HG02623 (cell line): ENCODE results near the gene SRC.
"Not testable (repeated sequence)": the region's sequence is repeated elsewhere in the genome, so short reads cannot be mapped to it uniquely, and the experiment has no call there.

Experiments
- ATAC-seq: cut with Tn5 transposase; IDR thresholded peaks from one replicate; pipeline ENCODE4 v1.9.1; 2021; ENCODE audit warnings: moderate library complexity; ENCODE audit not compliant: unreplicated experiment

Gene SRC

DNA sequence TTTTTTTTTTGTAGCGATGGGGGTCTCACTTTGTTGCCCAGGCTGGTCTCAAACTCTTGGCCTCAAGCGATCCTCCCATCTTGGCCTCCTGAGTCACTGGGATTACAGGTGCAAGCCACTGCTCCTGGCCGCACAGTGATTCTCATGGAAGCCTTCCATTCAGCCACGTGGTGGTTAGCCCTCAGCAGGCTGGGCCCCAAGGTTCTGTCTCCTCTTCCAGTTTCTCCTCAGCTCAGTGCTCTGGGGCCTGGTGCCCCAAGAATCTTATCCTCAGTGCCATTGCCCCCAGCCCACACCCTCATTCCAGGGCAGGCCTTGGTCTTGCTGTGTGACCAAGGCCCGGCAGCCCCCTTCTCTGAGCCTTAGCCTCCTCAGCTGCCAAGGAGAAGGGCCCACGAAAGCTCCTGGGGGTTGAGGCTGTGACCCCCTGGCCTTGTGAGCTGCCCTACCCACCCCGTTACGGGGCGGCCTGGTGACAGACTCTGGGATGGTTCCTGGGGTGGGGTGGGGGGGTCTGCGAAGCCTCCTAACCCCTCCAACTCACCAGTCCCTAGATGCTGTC lies 16.4 kb downstream of the SRC start:
- ATAC-seq = no peak

DNA sequence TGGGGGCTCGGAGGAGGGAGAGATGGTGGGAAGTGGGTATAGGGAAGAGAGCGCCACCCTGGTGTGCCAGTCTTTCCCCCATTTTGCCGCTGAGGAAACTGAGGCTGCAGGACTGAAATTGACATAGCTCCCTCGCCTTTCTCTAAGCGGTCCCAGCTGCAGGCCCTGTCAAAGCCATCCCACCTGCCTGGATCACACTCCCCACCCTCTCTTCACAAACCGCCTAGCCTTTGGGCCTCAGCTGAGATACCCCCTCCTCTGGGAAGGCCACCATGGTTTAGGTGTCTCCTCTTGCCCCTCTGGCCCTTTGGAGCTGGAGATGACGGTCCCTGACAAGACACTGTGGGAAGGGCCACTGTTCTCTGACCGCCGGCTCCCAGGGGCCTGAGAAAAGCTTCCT lies 16.9 kb downstream of the SRC start:
- ATAC-seq = no peak

DNA sequence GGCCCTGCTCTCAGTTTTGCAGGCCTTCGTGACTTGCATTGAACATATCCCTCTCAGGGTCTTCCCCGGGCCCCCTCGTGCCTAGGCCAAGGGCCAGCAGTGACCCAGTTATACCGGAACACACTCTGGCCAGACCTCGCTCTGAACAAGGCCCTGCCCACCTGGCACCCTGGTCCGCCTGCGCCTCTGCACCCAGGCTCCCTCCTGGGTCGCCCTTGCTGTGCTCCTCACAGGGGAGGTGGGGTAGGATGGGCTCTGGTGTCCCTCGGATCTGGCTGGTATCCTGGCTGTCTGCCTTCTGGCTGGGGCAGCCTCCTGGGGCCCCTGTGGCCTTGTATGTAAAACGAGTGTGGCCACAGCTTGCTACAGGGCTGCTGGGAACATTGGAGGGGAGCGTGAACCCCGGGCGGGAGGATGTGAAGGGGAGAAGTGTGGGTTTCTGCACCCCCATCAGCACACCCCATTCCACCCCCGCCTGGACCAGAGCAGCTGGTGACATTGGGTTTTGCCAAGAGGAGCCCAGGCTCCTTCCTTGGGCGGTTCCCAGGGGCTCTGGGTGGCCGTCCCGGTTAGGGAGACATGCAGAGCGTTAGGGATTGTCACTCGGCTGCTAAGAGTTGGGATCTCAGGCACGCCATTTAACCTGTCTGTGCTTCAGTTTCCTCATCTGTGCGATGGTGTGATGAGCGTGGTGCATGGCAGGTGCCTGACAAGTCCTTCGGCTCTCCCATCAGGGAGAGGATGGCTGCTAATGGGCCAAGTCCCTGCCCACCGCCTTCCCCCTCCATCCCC lies 17.5 kb downstream of the SRC start:
- ATAC-seq = no peak

DNA sequence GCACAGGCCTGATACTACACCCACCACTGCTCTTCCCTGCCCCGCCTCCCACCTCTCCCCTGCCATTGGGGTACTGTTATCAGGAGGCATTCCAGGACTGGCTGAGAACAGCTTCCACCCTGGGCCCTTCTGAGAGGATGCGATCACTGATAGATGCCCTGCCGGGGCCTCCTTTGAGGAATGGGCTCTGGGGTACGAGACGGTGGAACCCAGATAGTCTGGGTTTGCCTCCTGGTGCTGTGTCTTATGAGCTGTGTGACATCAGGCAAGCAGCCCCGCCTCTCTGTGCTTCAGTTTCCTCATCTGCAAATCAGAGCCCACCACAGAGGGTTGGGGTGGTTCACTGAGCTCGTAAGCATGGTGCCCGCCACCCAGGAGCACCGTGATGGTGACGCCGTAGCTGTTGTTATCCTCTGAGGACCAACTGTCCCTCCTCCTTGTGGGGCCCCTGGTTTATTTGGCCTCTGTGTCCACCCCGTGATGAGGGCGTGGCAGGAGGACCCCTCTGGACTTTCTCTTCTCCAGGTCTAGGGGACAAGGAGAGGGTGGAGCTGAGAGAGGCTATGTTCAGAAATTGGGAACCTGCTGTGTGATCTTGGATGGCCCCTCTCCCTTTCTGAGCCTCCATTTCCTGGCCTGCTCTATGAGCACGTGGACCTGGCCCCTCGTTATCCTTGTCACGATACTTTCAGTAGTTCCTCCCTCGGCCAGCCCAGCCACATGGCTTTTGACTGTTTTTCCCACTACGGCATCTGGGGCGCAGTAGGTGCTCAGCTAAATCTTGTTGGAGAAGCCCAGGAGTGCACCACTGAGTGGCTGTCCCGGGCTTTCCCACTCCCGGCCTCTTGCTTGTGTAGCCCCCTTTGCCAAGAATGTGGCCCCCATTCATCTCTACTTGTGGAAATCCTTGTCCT lies 18.3 kb downstream of the SRC start:
- no peak for ATAC-seq

DNA sequence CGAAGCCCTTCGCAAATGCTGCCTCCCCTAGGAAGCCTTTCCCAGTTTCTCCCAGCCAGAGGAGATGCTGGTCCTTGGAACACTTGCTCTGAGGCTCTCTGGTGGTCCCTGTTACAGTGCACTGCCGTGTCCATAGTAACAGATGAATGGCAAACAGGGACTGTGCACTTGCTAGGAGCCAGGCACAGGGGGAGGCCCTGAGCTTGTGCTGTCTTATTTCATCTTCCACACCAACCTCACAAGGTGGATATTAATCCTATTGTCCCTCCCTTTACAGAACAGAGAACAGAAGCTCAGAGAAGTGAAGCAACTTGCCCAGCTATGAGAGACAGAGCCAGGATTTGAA lies 19.0 kb downstream of the SRC start:
- ATAC-seq = no peak

DNA sequence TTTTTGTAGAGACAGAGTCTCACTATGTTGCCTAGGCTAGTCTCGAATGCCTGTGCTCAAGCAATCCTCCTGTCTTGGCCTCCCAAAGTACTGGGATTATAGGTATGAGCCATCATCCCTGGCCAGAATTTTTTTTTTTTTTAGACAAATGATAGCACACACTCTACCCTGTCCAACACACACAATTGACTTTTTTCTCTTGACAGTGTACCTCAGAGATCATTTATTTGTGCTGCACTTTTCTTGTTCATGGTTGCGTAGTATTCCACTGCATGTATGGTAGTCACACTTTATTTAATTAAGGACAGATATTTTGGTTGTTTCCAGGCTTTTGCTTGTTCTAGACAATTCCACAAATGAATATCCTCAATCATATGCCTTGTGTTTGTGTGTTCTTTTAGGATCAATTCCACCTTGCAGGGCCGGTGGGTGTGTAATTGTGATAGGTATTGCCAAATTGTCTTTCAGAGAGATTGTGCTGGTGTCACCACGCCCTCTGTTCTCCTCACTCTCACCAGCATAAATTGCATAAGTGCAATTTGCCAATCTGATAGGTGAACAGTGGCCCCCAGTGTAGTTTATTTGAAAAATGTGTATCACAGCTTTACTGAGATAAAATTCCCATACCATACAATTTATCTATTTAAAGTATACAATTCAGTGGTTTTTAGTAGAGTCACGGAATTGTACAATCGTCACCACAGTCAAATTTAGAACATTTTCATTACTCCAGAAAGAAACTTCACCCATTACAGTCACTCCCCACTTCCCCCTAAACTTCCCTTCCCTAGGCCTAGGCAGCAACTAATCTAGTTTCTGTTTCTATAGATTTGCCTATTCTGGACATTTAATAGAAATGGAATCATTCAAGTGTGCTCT lies 20.1 kb downstream of the SRC start:
- ATAC-seq = peak; percentile 75

DNA sequence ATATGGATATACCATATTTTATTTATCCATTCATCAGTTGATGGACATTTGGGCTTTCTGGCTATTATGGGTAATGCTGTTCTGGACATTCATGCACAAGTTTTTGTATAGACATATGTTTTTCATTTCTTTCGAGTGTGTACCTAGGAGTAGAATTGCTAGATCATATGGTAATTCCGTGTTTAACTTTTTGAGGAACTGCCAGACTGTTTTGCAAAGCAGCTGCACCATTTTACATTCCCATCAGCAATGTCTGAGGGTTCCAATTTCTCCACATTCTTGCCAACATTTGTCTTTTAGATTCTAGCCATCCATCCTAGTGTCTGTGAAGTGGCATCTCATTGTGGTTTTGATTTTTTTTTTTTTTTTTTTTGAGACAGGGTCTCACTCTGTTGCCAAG lies 20.8 kb downstream of the SRC start:
- no peak for ATAC-seq

DNA sequence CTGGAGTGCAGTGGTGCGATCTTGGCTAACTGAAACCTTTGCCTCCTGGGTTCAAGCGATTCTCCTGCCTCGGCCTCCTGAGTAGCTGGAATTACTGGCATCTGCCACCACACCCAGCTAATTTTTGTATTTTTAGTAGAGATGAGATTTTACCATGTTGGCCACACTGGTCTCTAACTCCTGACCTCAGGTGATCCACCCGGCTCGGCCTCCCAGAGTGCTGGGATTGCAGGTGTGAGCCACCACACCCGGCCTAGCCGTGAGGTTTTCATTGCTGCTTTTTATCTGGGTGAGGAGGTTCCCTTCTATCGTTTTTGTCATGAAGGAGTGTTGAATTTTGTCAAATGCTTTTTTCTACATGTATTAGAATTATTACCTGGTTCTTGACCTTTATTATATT lies 23.9 kb downstream of the SRC start:
- no peak for ATAC-seq

DNA sequence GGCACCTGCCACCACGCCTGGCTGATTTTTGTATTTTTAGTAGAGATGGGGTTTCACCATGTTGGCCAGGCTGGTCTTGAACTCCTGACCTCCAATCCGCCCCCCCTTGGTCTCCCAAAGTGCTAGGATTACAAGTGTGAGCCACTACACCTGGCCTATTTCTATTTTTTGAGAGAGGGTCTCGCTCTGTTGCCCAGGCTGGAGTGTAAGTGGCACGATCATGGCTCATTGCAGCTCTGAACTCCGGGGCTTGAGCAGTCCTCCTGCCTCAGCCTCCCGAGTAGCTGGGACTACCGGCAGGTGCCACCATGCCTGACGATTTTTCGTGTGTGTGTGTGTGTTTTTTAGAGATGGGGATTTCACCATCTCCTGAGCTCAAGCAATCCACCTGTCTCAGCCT lies 25.9 kb downstream of the SRC start:
- ATAC-seq = not testable (repeated sequence)

DNA sequence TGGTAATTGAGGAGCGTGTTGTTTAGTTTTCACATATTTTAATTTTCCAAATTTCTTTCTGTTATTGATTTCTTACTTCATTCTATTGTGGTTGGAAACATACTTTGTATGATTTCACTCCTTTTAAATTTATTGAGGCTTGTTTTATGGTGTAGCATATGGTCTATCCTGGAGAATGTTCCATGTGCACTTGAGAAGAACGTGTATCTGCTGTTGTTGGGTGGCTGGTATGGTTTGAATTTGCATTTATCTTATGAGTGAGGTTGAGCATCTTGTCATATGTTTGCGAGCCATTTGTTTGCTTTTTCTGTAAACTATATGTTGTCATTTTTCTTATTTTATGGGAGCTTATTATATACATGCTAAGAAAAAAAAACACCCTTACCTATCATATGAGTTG lies 26.5 kb downstream of the SRC start:
- no peak for ATAC-seq

DNA sequence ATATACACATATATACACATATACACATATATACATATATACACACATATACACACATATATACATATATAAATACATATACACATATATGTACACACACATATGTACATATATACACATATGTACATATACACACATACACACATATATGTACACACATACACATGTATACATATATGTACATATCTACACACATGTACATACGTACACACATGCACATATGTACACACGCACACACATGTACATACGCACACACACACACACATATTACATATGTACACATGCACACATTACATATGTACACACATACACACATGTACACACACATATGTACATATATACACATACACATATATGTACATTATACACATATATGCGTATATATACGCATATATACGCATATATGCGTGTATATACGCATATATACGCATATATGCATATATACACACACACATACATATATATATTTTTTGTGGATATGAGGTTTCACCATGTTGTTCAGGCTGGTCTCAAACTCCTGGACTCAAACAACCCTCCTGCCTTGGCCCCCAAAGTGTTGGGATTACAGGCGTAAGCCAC lies 27.2 kb downstream of the SRC start:
- no peak for ATAC-seq

DNA sequence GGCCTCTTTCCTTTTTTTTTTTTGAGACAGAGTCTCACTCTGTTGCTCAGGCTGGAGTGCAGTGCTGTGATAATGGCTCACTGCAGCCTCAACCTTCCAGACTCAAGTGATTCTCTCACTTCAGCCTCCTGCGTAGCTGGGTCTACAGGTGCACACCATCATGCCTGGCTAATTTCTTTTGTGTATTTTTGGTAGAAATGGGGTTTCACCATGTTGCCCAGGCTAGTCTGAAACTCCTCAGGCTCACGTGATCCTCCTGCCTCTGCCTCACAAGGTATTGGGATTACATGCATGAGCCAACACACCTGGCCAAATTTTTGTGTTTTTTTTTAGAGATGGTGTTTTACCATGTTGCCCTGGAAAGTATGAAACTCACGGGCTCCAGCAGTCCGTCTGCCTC lies 29.3 kb downstream of the SRC start:
- ATAC-seq = peak; percentile 62

DNA sequence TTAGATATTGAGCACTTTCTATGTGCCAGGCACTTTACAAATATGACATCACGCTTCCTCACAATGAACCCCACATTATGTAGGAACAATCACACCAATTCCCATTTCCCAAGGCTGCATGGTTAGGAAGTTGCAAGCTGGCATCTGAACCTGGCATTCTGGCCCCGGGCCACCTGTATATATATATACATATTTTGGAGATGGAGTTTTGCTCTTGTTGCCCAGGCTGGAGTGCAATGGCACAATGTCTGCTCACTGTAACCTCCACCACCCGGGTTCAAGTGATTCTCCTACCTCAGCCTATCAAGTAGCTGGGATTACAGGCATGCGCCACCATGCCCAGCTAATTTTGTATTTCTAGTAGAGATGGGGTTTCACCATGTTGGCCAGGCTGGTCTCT lies 30.4 kb downstream of the SRC start:
- ATAC-seq = no peak

DNA sequence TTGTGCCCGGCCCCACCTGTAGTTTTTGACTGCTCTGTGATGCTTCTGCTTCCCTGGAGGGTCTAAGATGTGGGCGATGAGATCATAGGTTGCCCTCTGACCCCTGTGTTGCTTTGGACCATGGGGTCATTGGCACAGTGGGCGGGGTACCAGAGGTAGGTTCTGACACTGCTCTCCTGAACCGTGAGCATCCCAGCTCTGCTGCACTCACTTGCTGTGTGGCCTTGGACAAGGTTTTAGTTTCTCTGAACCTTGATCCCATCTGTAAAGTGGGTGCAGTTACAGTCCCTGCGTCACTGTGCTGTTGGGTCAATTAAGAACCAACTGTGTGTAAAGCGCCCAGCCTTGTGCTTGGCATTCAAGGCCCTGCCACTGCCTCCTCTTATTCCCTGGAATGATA lies 30.9 kb downstream of the SRC start:
- no peak for ATAC-seq

DNA sequence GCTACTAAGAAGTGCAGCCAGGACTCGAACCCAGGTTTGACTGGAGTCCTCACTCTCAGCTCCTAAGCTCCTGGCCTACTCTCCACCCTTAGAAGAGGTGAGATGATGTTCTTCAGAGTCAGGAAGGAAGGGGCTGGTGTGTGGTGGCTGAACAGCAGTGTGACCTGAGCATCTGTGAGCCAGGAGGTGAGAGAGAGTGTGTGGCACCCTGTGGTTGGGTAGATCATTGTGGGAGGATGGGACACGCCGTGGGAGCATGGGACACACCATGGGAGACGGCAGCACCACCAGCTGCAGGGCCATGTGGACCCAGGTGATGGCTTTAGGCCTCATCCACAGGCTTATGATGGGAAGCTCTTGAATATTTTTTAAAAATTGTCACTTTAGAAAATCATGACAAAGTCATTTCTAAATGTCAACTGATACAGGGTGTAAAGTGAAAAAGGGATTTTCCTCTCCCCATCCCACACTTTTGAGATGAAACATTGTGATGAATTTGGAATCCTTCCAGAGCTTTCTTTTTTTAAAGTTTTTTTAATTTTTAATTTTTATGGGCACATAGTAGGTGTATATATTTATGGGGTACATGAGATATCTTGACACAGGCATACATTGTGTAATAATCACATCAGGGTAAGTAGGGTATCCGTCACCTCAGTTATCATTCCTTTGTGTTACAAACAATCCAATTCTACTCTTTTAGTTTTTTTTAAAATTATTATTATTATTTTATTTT lies 31.6 kb downstream of the SRC start:
- ATAC-seq = no peak

DNA sequence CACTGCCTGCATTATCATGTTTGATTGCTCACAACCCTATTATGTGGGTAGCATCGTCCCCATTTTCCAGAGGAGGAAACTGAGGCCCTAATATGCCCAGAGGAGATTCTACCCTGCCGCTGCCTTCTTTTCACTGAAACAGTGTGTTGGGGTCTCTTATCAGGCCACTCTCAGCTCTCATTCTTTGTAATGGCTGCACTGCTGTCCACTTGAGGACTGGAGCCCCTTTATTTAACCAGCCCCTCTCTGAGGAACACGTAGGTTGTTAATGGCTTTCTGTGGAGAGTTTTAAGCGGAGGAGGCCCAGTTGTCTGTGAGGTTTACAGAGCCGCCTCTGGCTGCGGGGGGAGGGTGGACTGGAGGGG lies 32.5 kb downstream of the SRC start:
- no peak for ATAC-seq

DNA sequence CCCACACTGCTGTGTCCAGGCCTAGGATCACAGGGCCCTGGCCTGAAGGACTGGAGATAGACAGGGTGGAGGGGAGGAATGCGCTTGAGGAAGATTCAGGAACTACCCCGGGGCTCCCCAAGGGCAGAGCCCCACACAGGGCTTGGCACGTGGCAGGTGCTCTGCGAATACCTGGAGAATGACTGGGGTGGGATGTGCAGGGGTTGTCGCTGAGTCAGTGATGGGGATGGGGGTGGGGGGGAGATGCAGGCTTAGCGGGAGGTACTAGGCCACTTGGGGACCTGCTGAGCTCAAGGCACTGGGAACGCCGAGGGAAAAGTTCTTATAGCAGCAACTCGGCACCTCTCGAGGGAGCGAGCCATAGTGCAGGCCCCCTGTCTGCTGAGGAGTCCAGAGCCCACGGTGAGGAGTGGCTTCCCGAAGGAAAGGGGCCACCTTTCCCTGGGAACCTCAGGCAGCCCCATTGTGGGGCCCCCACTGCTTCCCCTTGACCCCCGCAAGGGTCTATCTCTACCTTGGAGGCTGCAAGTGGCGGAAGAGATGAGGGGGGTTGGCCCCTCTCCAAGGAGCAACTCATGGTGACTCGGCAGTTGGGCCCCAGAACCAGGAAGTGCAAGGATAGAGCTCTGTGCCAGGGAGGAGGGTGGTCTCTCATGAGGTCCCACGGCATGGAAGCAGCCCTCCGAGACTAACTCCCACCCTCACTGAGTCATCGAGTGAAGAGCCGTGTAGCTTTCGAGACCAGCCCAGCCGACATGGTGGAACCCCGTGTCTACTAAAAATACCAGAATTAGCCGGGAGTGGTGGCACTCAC lies 33.1 kb downstream of the SRC start:
- ATAC-seq = no peak

DNA sequence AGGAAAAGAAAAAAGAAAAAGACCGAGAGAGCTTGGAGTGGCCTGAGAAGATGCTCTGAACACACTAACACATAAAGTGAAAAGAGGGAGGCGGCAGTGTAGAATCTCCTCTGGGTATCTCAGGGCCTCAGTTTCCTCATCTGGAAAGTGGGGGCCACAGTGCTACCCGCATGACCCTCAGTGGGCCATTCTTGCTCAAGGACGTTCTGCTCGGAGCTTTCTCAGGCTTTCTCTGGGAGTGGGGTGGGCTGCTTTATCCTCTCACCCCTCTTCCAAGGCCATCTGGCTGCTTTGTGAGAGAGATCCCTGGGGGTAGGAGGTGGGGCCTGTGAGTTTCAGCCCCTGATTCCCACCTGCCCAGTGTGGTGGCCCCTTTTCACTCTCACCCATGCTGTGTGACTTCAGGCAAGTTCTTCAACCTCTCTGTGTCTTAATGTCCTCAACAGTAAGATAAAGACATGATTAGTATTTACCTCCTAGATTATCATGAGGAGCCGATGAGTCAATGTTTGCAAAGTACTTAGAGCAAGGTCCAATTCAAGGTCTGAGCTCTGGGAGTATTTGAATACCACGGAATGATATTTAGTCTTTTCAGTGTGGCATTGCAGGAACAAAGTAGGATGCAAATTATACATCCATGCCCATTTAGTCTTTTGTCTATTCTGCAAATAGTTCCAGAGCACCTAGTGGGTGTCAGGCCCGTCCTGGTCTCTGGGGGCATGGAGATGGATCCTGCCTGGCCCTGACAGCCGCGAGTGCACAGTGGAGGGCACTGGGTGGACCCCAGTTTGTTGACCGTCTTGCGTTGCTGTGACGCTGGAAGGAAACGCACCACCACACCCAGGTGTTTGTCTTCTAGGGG lies 34.3 kb downstream of the SRC start:
- no peak for ATAC-seq
